Measurements from ENCODE around the gene CLIP2. TPM values are rescaled to one million over a fixed set of nuclear protein-coding genes. Genes with fewer than 3 reads are reported as not detected.

CLIP2 gene
- total and polyA plus RNA-seq, 2 donors from 2014 or later, result 5.8 to 19.1 TPM

- no peaks in the 10 kb centered on the region for H3K9me3 ChIP-seq (ENCODE audit: control insufficient read depth in 2 of 3, insufficient read depth in 1 of 3, low read length in 3 of 3)
- H3K36me3 ChIP-seq (ENCODE audit: control insufficient read depth in 2 of 3, insufficient read depth in 3 of 3, low read length in 3 of 3), result no peaks in the 10 kb centered on the region
- peaks cover 0 to 14% (median 0%) of the 10 kb centered on the region in 3 donors for H3K4me1 ChIP-seq (ENCODE audit: control insufficient read depth in 2 of 3, insufficient read depth in 2 of 3, low read depth in 1 of 3, low read length in 3 of 3)
- H3K9ac ChIP-seq (ENCODE audit: low read length in 3 of 3), result no peak overlapping the region
- H3K4me3 ChIP-seq (ENCODE audit: low read length in 3 of 3), result no peak overlapping the region
- intact Hi-C loops (cut with DNase I), result no loop called here
- peak overlapping the region; percentile 9 to 73 for H3K27ac ChIP-seq (ENCODE audit: low read depth in 2 of 2, low read length in 2 of 2)
- DNase-seq (no peak), FAIRE-seq (no peak)
- no peaks in the 10 kb centered on the region for H3K27me3 ChIP-seq (ENCODE audit: control insufficient read depth, insufficient read depth, low read length)
- no peak for TF ChIP-seq CTCF (IDR thresholded peaks at IDR 0.05; ENCODE audit: borderline replicate concordance, extremely low read depth, insufficient read depth)
These were observed 4.3 kb downstream of the CLIP2 start for GRCh38 chr7:74293577-74293908.

GRCh38 chr7:74294191-74294998, 5.2 kb downstream of the CLIP2 start:
- H3K9me3 ChIP-seq (ENCODE audit: control insufficient read depth in 2 of 3, insufficient read depth in 1 of 3, low read length in 3 of 3), result no peaks in the 10 kb centered on the region
- H3K27me3 ChIP-seq (ENCODE audit: control insufficient read depth, insufficient read depth, low read length), result no peaks in the 10 kb centered on the region
- peaks cover 0 to 9% (median 0%) of the 10 kb centered on the region in 3 donors for H3K4me1 ChIP-seq (ENCODE audit: control insufficient read depth in 2 of 3, insufficient read depth in 2 of 3, low read depth in 1 of 3, low read length in 3 of 3)
- H3K36me3 ChIP-seq (ENCODE audit: control insufficient read depth in 2 of 3, insufficient read depth in 3 of 3, low read length in 3 of 3), result no peaks in the 10 kb centered on the region
- no peak overlapping the region for H3K9ac ChIP-seq (ENCODE audit: low read length in 3 of 3)
- FAIRE-seq (no peak), DNase-seq (peak in 2 of 5 donors; percentile 51 to 89)
- H3K27ac ChIP-seq (ENCODE audit: low read depth in 2 of 2, low read length in 2 of 2), result peak overlapping the region; percentile 34 to 57
- no peak for TF ChIP-seq CTCF (IDR thresholded peaks at IDR 0.05; ENCODE audit: borderline replicate concordance, extremely low read depth, insufficient read depth)
- H3K4me3 ChIP-seq (ENCODE audit: low read length in 3 of 3), result peak overlapping the region in 1 of 3 donors; percentile 4
- intact Hi-C loops (cut with DNase I), result no loop called here

- no peak for DNase-seq
These were observed 8.5 kb downstream of the CLIP2 start for GRCh38 chr7:74297516-74298233.

More at GRCh38 chr7:74297516-74298233, 8.5 kb downstream of the CLIP2 start:
- H3K36me3 ChIP-seq (ENCODE audit: control insufficient read depth in 2 of 3, insufficient read depth in 3 of 3, low read length in 3 of 3), result no peaks in the 10 kb centered on the region
- intact Hi-C loops (cut with DNase I), result no loop called here
- H3K27ac ChIP-seq (ENCODE audit: low read depth in 2 of 2, low read length in 2 of 2), result no peak overlapping the region
- no peaks in the 10 kb centered on the region for H3K27me3 ChIP-seq (ENCODE audit: control insufficient read depth, insufficient read depth, low read length)
- no peak for FAIRE-seq
- no peaks in the 10 kb centered on the region for H3K9me3 ChIP-seq (ENCODE audit: control insufficient read depth in 2 of 3, insufficient read depth in 1 of 3, low read length in 3 of 3)
- no peak overlapping the region for H3K4me3 ChIP-seq (ENCODE audit: low read length in 3 of 3)
- no peak overlapping the region for H3K9ac ChIP-seq (ENCODE audit: low read length in 3 of 3)
- H3K4me1 ChIP-seq (ENCODE audit: control insufficient read depth in 2 of 3, insufficient read depth in 2 of 3, low read depth in 1 of 3, low read length in 3 of 3), result peaks cover 0 to 5% (median 0%) of the 10 kb centered on the region in 3 donors
- TF ChIP-seq CTCF (IDR thresholded peaks at IDR 0.05; ENCODE audit: borderline replicate concordance, extremely low read depth, insufficient read depth), result no peak

All from kidney (tissue), 14 donors.